ENCODE measurements around the gene NLGN2.
"Not testable (repeated sequence)": the region's sequence is repeated elsewhere in the genome, so short reads cannot be mapped to it uniquely, and the experiment has no call there.

Gene NLGN2

GRCh38 chr17:7407485-7408251, at the start of gene NLGN2:
NLGN2 (plus strand) TSS chr17:7407845; CDS start chr17:7408256, 411 bp downstream.
- no peaks in the 10 kb centered on the region for H3K9me3 ChIP-seq (ENCODE audit: control insufficient read depth in 2 of 2, low read length in 2 of 2)
- H3K4me3 ChIP-seq (ENCODE audit: low read length in 2 of 2), result no peak within 1 kb of the TSS
- H3K4me1 ChIP-seq (ENCODE audit: control insufficient read depth, insufficient read depth, low read length), result peaks cover 17% of the 10 kb centered on the region
- H3K27me3 ChIP-seq (ENCODE audit: control insufficient read depth in 1 of 2, insufficient read depth in 2 of 2, low read length in 2 of 2), result no peaks in the 10 kb centered on the region
- no peak within 1 kb of the TSS for H3K9ac ChIP-seq (ENCODE audit: low read length in 2 of 2)
- H3K36me3 ChIP-seq (ENCODE audit: control insufficient read depth in 2 of 2, insufficient read depth in 2 of 2, low read length in 2 of 2), result peaks cover 9 to 13% of the 10 kb centered on the region in 2 donors
- no peak within 1 kb of the TSS for H3K27ac ChIP-seq (ENCODE audit: low read length)

- no peaks in the 10 kb centered on the region for H3K4me1 ChIP-seq (ENCODE audit: control insufficient read depth, insufficient read depth, low read length)
- no peak overlapping the region for H3K27ac ChIP-seq (ENCODE audit: low read length)
- H3K27me3 ChIP-seq (ENCODE audit: control insufficient read depth in 1 of 2, insufficient read depth in 2 of 2, low read length in 2 of 2), result no peaks in the 10 kb centered on the region
- no peaks in the 10 kb centered on the region for H3K36me3 ChIP-seq (ENCODE audit: control insufficient read depth in 2 of 2, insufficient read depth in 2 of 2, low read length in 2 of 2)
- no peak overlapping the region for H3K4me3 ChIP-seq (ENCODE audit: low read length in 2 of 2)
- no peaks in the 10 kb centered on the region for H3K9me3 ChIP-seq (ENCODE audit: control insufficient read depth in 2 of 2, low read length in 2 of 2)
- no peak overlapping the region for H3K9ac ChIP-seq (ENCODE audit: low read length in 2 of 2)
Measured at GRCh38 chr17:7361906-7362305, 45.7 kb upstream of the NLGN2 start.

- Histone ChIP-seq H3K9me3 (ENCODE audit: control insufficient read depth in 2 of 2, low read length in 2 of 2) (no peaks in the 10 kb centered on the region), H3K9ac (ENCODE audit: low read length in 2 of 2) (no peak overlapping the region), H3K27ac (ENCODE audit: low read length) (no peak overlapping the region), H3K4me3 (ENCODE audit: low read length in 2 of 2) (no peak overlapping the region), H3K27me3 (ENCODE audit: control insufficient read depth in 1 of 2, insufficient read depth in 2 of 2, low read length in 2 of 2) (no peaks in the 10 kb centered on the region), H3K4me1 (ENCODE audit: control insufficient read depth, insufficient read depth, low read length) (no peaks in the 10 kb centered on the region), H3K36me3 (ENCODE audit: control insufficient read depth in 2 of 2, insufficient read depth in 2 of 2, low read length in 2 of 2) (no peaks in the 10 kb centered on the region)
Measured at GRCh38 chr17:7363311-7363710, 44.3 kb upstream of the NLGN2 start.

GRCh38 chr17:7365963-7366362, 41.7 kb upstream of the NLGN2 start:
- not testable (repeated sequence) for H3K36me3 ChIP-seq (ENCODE audit: control insufficient read depth in 2 of 2, insufficient read depth in 2 of 2, low read length in 2 of 2); H3K27ac ChIP-seq (ENCODE audit: low read length); H3K4me1 ChIP-seq (ENCODE audit: control insufficient read depth, insufficient read depth, low read length); H3K9ac ChIP-seq (ENCODE audit: low read length in 2 of 2); H3K27me3 ChIP-seq (ENCODE audit: control insufficient read depth in 1 of 2, insufficient read depth in 2 of 2, low read length in 2 of 2); H3K4me3 ChIP-seq (ENCODE audit: low read length in 2 of 2); H3K9me3 ChIP-seq (ENCODE audit: control insufficient read depth in 2 of 2, low read length in 2 of 2)

GRCh38 chr17:7367083-7367482, 40.6 kb upstream of the NLGN2 start:
- H3K4me1 ChIP-seq (ENCODE audit: control insufficient read depth, insufficient read depth, low read length), result no peaks in the 10 kb centered on the region
- no peak overlapping the region for H3K9ac ChIP-seq (ENCODE audit: low read length in 2 of 2)
- H3K9me3 ChIP-seq (ENCODE audit: control insufficient read depth in 2 of 2, low read length in 2 of 2), result no peaks in the 10 kb centered on the region
- H3K4me3 ChIP-seq (ENCODE audit: low read length in 2 of 2), result no peak overlapping the region
- no peak overlapping the region for H3K27ac ChIP-seq (ENCODE audit: low read length)
- no peaks in the 10 kb centered on the region for H3K36me3 ChIP-seq (ENCODE audit: control insufficient read depth in 2 of 2, insufficient read depth in 2 of 2, low read length in 2 of 2)
- H3K27me3 ChIP-seq (ENCODE audit: control insufficient read depth in 1 of 2, insufficient read depth in 2 of 2, low read length in 2 of 2), result no peaks in the 10 kb centered on the region

- H3K9ac ChIP-seq (ENCODE audit: low read length in 2 of 2), result no peak overlapping the region
- H3K27ac ChIP-seq (ENCODE audit: low read length), result no peak overlapping the region
- H3K4me3 ChIP-seq (ENCODE audit: low read length in 2 of 2), result no peak overlapping the region
- H3K4me1 ChIP-seq (ENCODE audit: control insufficient read depth, insufficient read depth, low read length), result no peaks in the 10 kb centered on the region
- no peaks in the 10 kb centered on the region for H3K36me3 ChIP-seq (ENCODE audit: control insufficient read depth in 2 of 2, insufficient read depth in 2 of 2, low read length in 2 of 2)
- no peaks in the 10 kb centered on the region for H3K9me3 ChIP-seq (ENCODE audit: control insufficient read depth in 2 of 2, low read length in 2 of 2)
- H3K27me3 ChIP-seq (ENCODE audit: control insufficient read depth in 1 of 2, insufficient read depth in 2 of 2, low read length in 2 of 2), result no peaks in the 10 kb centered on the region
Measured at GRCh38 chr17:7367918-7368598, 39.6 kb upstream of the NLGN2 start.

GRCh38 chr17:7368599-7368994, 39.0 kb upstream of the NLGN2 start:
- not testable (repeated sequence) for H3K27me3 ChIP-seq (ENCODE audit: control insufficient read depth in 1 of 2, insufficient read depth in 2 of 2, low read length in 2 of 2); H3K36me3 ChIP-seq (ENCODE audit: control insufficient read depth in 2 of 2, insufficient read depth in 2 of 2, low read length in 2 of 2); H3K9ac ChIP-seq (ENCODE audit: low read length in 2 of 2); H3K4me3 ChIP-seq (ENCODE audit: low read length in 2 of 2); H3K9me3 ChIP-seq (ENCODE audit: control insufficient read depth in 2 of 2, low read length in 2 of 2); H3K27ac ChIP-seq (ENCODE audit: low read length); H3K4me1 ChIP-seq (ENCODE audit: control insufficient read depth, insufficient read depth, low read length)

- Histone ChIP-seq H3K36me3 (ENCODE audit: control insufficient read depth in 2 of 2, insufficient read depth in 2 of 2, low read length in 2 of 2) (no peaks in the 10 kb centered on the region), H3K9ac (ENCODE audit: low read length in 2 of 2) (no peak overlapping the region), H3K4me3 (ENCODE audit: low read length in 2 of 2) (no peak overlapping the region), H3K27ac (ENCODE audit: low read length) (no peak overlapping the region), H3K9me3 (ENCODE audit: control insufficient read depth in 2 of 2, low read length in 2 of 2) (no peaks in the 10 kb centered on the region), H3K4me1 (ENCODE audit: control insufficient read depth, insufficient read depth, low read length) (no peaks in the 10 kb centered on the region), H3K27me3 (ENCODE audit: control insufficient read depth in 1 of 2, insufficient read depth in 2 of 2, low read length in 2 of 2) (no peaks in the 10 kb centered on the region)
Measured at GRCh38 chr17:7369825-7370224, 37.8 kb upstream of the NLGN2 start.

- Histone ChIP-seq H3K27me3 (ENCODE audit: control insufficient read depth in 1 of 2, insufficient read depth in 2 of 2, low read length in 2 of 2) (no peaks in the 10 kb centered on the region), H3K9ac (ENCODE audit: low read length in 2 of 2) (no peak overlapping the region), H3K27ac (ENCODE audit: low read length) (no peak overlapping the region), H3K36me3 (ENCODE audit: control insufficient read depth in 2 of 2, insufficient read depth in 2 of 2, low read length in 2 of 2) (no peaks in the 10 kb centered on the region), H3K4me1 (ENCODE audit: control insufficient read depth, insufficient read depth, low read length) (no peaks in the 10 kb centered on the region), H3K4me3 (ENCODE audit: low read length in 2 of 2) (no peak overlapping the region), H3K9me3 (ENCODE audit: control insufficient read depth in 2 of 2, low read length in 2 of 2) (no peaks in the 10 kb centered on the region)
Measured at GRCh38 chr17:7370853-7371252, 36.8 kb upstream of the NLGN2 start.

- Histone ChIP-seq H3K9me3 (ENCODE audit: control insufficient read depth in 2 of 2, low read length in 2 of 2) (no peaks in the 10 kb centered on the region), H3K9ac (ENCODE audit: low read length in 2 of 2) (no peak overlapping the region), H3K4me3 (ENCODE audit: low read length in 2 of 2) (no peak overlapping the region), H3K4me1 (ENCODE audit: control insufficient read depth, insufficient read depth, low read length) (no peaks in the 10 kb centered on the region), H3K27me3 (ENCODE audit: control insufficient read depth in 1 of 2, insufficient read depth in 2 of 2, low read length in 2 of 2) (no peaks in the 10 kb centered on the region), H3K36me3 (ENCODE audit: control insufficient read depth in 2 of 2, insufficient read depth in 2 of 2, low read length in 2 of 2) (no peaks in the 10 kb centered on the region), H3K27ac (ENCODE audit: low read length) (no peak overlapping the region)
Measured at GRCh38 chr17:7374353-7374752, 33.3 kb upstream of the NLGN2 start.

- H3K4me1 ChIP-seq (ENCODE audit: control insufficient read depth, insufficient read depth, low read length), result peaks cover 27% of the 10 kb centered on the region
- H3K27me3 ChIP-seq (ENCODE audit: control insufficient read depth in 1 of 2, insufficient read depth in 2 of 2, low read length in 2 of 2), result peaks cover 0 to 2% of the 10 kb centered on the region in 2 donors
- no peaks in the 10 kb centered on the region for H3K36me3 ChIP-seq (ENCODE audit: control insufficient read depth in 2 of 2, insufficient read depth in 2 of 2, low read length in 2 of 2)
- no peak overlapping the region for H3K27ac ChIP-seq (ENCODE audit: low read length)
- H3K4me3 ChIP-seq (ENCODE audit: low read length in 2 of 2), result no peak overlapping the region
- H3K9ac ChIP-seq (ENCODE audit: low read length in 2 of 2), result no peak overlapping the region
- no peaks in the 10 kb centered on the region for H3K9me3 ChIP-seq (ENCODE audit: control insufficient read depth in 2 of 2, low read length in 2 of 2)
Measured at GRCh38 chr17:7379134-7379533, 28.5 kb upstream of the NLGN2 start.
